RWPE1 (cell line): ENCODE measurements around the gene LGMN.

ENCODE experiments used
- CTCF ChIA-PET: fragments of 350-600 bp; sonication (Branson Sonifier 250); formaldehyde crosslinking; extraction: SDS; loops from one replicate; lab custom pipeline; 2021; lab: Yijun Ruan, JAX
- POLR2A ChIA-PET: fragments of 400-600 bp; formaldehyde crosslinking; extraction: SDS; loops from one replicate; lab custom pipeline; 2020; ENCODE audit warnings: antibody characterized with exemption; ENCODE audit not compliant: low non-redundant PET; lab: Yijun Ruan, JAX
- DNase-seq: peaks from one replicate; pipeline ENCODE4 v3.0.0; 2012; ENCODE audit warnings: low spot score
- H3K27ac ChIP-seq: fragments of 450-650 bp; 2 replicates; pipeline ENCODE4 v1.5.1; 2017
- TF ChIP-seq, protein P1 (sequence below): fragments of 450-650 bp; conservative IDR thresholded peaks from 2 replicates; pipeline ENCODE4 v1.5.1; 2017; ENCODE audit warnings: low read depth, mild to moderate bottlenecking

LGMN gene

DNA sequence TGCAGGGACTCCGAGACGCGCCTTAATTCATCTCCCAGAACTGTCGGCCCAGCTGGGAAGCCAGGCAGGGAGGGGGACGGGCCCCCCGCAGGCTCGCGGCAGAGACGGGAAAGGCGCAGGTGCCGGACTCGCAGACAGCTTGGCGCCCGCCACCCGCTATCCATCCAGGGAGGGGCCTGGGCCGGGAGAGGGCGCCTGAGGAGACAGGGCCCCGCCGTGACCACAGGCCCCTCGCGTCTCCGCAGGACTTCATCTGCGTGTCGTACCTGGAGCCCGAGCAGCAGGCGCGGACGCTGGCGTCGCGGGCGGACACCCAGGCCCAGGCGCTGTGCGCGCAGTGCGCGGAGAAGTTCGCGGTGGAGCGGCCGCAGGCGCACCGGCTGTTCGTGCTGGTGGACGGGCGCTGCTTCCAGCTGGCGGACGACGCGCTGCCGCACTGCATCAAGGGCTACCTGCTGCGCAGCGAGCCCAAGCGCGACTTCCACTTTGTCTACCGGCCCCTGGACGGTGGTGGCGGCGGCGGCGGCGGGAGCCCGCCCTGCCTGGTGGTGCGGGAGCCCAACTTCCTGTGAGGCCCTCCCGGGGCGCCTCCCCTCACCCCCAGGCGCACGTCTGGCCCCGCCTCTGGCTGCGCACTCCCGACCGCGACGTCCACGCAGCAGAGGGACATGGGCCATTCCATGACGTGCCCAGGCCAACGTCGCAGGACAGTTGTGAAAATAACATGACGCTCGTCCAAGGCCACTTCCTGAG lies 60.6 kb downstream of the LGMN start:
- POLR2A ChIA-PET, result no interaction called here
- no peak for DNase-seq
- TF ChIP-seq, protein P1, sequence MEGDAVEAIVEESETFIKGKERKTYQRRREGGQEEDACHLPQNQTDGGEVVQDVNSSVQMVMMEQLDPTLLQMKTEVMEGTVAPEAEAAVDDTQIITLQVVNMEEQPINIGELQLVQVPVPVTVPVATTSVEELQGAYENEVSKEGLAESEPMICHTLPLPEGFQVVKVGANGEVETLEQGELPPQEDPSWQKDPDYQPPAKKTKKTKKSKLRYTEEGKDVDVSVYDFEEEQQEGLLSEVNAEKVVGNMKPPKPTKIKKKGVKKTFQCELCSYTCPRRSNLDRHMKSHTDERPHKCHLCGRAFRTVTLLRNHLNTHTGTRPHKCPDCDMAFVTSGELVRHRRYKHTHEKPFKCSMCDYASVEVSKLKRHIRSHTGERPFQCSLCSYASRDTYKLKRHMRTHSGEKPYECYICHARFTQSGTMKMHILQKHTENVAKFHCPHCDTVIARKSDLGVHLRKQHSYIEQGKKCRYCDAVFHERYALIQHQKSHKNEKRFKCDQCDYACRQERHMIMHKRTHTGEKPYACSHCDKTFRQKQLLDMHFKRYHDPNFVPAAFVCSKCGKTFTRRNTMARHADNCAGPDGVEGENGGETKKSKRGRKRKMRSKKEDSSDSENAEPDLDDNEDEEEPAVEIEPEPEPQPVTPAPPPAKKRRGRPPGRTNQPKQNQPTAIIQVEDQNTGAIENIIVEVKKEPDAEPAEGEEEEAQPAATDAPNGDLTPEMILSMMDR, result no peak
- CTCF ChIA-PET, result interaction anchor here (0.7 to 1.8 kb wide), 7 partner anchors 14 to 553 kb away, joined by 3 to 10 read pairs (median 4); no protein-coding TSS in a partner anchor
- no peak overlapping the region for H3K27ac ChIP-seq

- peak; percentile 84 for DNase-seq
- no peak overlapping the region for H3K27ac ChIP-seq
- TF ChIP-seq, protein P1, result peak; percentile 97
- CTCF ChIA-PET, result interaction anchor here (0.5 to 1.8 kb wide), 32 partner anchors 9 to 554 kb away, joined by 3 to 10 read pairs (median 4); no protein-coding TSS in a partner anchor
- POLR2A ChIA-PET, result no interaction called here
Observed at GRCh38 chr14:92686900-92687427, 61.5 kb downstream of the LGMN start.

GRCh38 chr14:92686411-92686899 lies 62.0 kb downstream of the LGMN start:
- POLR2A ChIA-PET, result no interaction called here

DNA sequence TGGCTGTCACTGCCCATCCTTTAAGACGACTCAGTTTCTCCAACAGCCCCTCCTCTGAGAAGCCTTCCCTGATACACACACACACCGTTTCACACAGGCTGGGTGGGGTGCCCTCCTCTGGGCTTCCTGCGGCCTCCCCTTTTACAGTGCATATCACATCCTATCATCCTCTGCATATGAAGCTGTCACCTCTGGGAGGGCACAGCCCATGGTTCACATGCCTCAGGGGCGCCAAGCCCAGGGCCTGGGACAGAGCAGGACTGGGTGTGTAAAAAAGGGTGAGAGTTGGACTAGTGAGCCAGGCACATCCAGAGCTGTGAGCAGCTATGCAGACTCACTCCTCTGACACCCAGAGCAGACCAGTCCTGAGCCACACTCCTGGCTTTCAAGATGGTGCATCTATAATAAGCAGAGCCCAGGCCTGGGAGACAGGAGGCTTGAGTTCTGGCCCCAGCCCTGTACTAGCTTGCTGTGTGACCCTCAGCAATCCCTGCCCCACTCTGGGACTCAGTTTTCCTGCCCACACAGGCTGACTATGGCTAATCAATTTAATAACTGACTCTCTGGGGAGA lies 62.6 kb downstream of the LGMN start:
- ChIA-PET POLR2A (no interaction called here), CTCF (interaction anchor here (0.6 to 1.5 kb wide), 8 partner anchors 9 to 547 kb away, joined by 3 to 8 read pairs (median 4); no protein-coding TSS in a partner anchor)
- DNase-seq, result no peak
- TF ChIP-seq, protein P1, result no peak
- no peak overlapping the region for H3K27ac ChIP-seq

More at GRCh38 chr14:92686411-92686899, 62.0 kb downstream of the LGMN start:
- DNase-seq, result no peak
- TF ChIP-seq, protein P1, result no peak
- CTCF ChIA-PET, result interaction anchor here (0.5 to 1.8 kb wide), 25 partner anchors 9 to 554 kb away, joined by 3 to 10 read pairs (median 4); no protein-coding TSS in a partner anchor
- no peak overlapping the region for H3K27ac ChIP-seq

- POLR2A ChIA-PET, result no interaction called here
Observed at GRCh38 chr14:92684801-92685560, 63.4 kb downstream of the LGMN start.

More at GRCh38 chr14:92684801-92685560, 63.4 kb downstream of the LGMN start:
- TF ChIP-seq, protein P1, result no peak
- DNase-seq, result no peak
- no peak overlapping the region for H3K27ac ChIP-seq
- CTCF ChIA-PET, result interaction anchor here (0.6 to 0.9 kb wide), 2 partner anchors 15 to 99 kb away, joined by 3 to 7 read pairs; no protein-coding TSS in a partner anchor
